Measurements from ENCODE around the gene MEX3D.
"Not testable (repeated sequence)": the region's sequence is repeated elsewhere in the genome, so short reads cannot be mapped to it uniquely, and the experiment has no call there.

The MEX3D gene

GRCh38 chr19:1531587-1531986 lies 36.5 kb downstream of the MEX3D start:
- no peak for TF ChIP-seq CTCF (conservative IDR thresholded peaks at IDR 0.05; ENCODE audit: low read length)
- no peak for TF ChIP-seq EZH2phosphoT487 (IDR thresholded peaks at IDR 0.05; ENCODE audit: borderline replicate concordance)
- no peak overlapping the region for H3K4me3 ChIP-seq (ENCODE audit: low read length, poor library complexity, severe bottlenecking)

DNA sequence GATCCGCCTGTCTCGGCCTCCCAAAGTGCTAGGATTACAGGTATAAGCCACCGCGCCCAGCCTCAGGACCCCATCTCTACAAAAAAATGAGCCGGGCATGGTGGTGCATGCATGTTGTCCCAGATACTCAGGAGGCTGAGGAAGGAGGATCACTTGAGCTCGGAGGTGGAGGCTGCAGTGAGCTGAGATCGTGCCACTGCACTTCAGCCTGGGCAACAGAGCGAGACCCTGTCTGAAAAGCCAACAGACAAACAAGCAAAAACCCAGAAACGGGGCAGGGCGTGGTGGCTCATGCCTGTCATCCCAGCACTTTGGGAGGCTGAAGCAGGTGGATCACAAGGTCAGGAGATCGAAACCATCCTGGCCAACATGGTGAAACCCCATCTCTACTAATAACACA lies 37.3 kb downstream of the MEX3D start:
- not testable (repeated sequence) for H3K36me3 ChIP-seq (ENCODE audit: insufficient read depth, low read length); H3K27me3 ChIP-seq (ENCODE audit: insufficient read depth, low read length, poor library complexity, severe bottlenecking); H3K4me2 ChIP-seq (ENCODE audit: low read depth, low read length, poor library complexity, severe bottlenecking); H3K9ac ChIP-seq (ENCODE audit: low read depth, low read length, poor library complexity, severe bottlenecking); H3K79me2 ChIP-seq (ENCODE audit: insufficient read depth, low read length); H3K4me1 ChIP-seq (ENCODE audit: insufficient read depth, low read length, poor library complexity, severe bottlenecking); H4K20me1 ChIP-seq (ENCODE audit: insufficient read depth, low read length, poor library complexity, severe bottlenecking); H2AFZ ChIP-seq (ENCODE audit: low read length); H3K9me2 ChIP-seq (replicated peaks; ENCODE audit: low read depth, low read length); H3K9me3 ChIP-seq (ENCODE audit: insufficient read depth, low read depth, low read length); H3F3A ChIP-seq (ENCODE audit: low read depth); H3K4me3 ChIP-seq (ENCODE audit: low read length, poor library complexity, severe bottlenecking)

More at GRCh38 chr19:1531587-1531986, 36.5 kb downstream of the MEX3D start:
- no peaks in the 10 kb centered on the region for H3F3A ChIP-seq (ENCODE audit: low read depth)
- H3K9me2 ChIP-seq (replicated peaks; ENCODE audit: low read depth, low read length) = no peaks in the 10 kb centered on the region
- no peaks in the 10 kb centered on the region for H3K79me2 ChIP-seq (ENCODE audit: insufficient read depth, low read length)
- H3K36me3 ChIP-seq (ENCODE audit: insufficient read depth, low read length) = no peaks in the 10 kb centered on the region
- H3K27me3 ChIP-seq (ENCODE audit: insufficient read depth, low read length, poor library complexity, severe bottlenecking) = no peaks in the 10 kb centered on the region
- H3K4me1 ChIP-seq (ENCODE audit: insufficient read depth, low read length, poor library complexity, severe bottlenecking) = no peaks in the 10 kb centered on the region
- no peak overlapping the region for H2AFZ ChIP-seq (ENCODE audit: low read length)
- no peak overlapping the region for H3K4me2 ChIP-seq (ENCODE audit: low read depth, low read length, poor library complexity, severe bottlenecking)
- H3K9me3 ChIP-seq (ENCODE audit: insufficient read depth, low read depth, low read length) = no peaks in the 10 kb centered on the region
- H4K20me1 ChIP-seq (ENCODE audit: insufficient read depth, low read length, poor library complexity, severe bottlenecking) = no peaks in the 10 kb centered on the region
- H3K9ac ChIP-seq (ENCODE audit: low read depth, low read length, poor library complexity, severe bottlenecking) = no peak overlapping the region

- Histone ChIP-seq H3F3A (ENCODE audit: low read depth) (no peaks in the 10 kb centered on the region), H2AFZ (ENCODE audit: low read length) (no peak overlapping the region), H3K4me1 (ENCODE audit: insufficient read depth, low read length, poor library complexity, severe bottlenecking) (no peaks in the 10 kb centered on the region), H3K4me3 (ENCODE audit: low read length, poor library complexity, severe bottlenecking) (no peak overlapping the region), H4K20me1 (ENCODE audit: insufficient read depth, low read length, poor library complexity, severe bottlenecking) (no peaks in the 10 kb centered on the region), H3K9ac (ENCODE audit: low read depth, low read length, poor library complexity, severe bottlenecking) (no peak overlapping the region), H3K36me3 (ENCODE audit: insufficient read depth, low read length) (no peaks in the 10 kb centered on the region), H3K9me2 (replicated peaks; ENCODE audit: low read depth, low read length) (no peaks in the 10 kb centered on the region), H3K79me2 (ENCODE audit: insufficient read depth, low read length) (no peaks in the 10 kb centered on the region), H3K27me3 (ENCODE audit: insufficient read depth, low read length, poor library complexity, severe bottlenecking) (no peaks in the 10 kb centered on the region), H3K4me2 (ENCODE audit: low read depth, low read length, poor library complexity, severe bottlenecking) (no peak overlapping the region), H3K9me3 (ENCODE audit: insufficient read depth, low read depth, low read length) (no peaks in the 10 kb centered on the region)
- no peak for TF ChIP-seq CTCF (conservative IDR thresholded peaks at IDR 0.05; ENCODE audit: low read length)
- TF ChIP-seq EZH2phosphoT487 (IDR thresholded peaks at IDR 0.05; ENCODE audit: borderline replicate concordance) = no peak
These were observed 38.7 kb downstream of the MEX3D start for GRCh38 chr19:1529430-1529816.

DNA sequence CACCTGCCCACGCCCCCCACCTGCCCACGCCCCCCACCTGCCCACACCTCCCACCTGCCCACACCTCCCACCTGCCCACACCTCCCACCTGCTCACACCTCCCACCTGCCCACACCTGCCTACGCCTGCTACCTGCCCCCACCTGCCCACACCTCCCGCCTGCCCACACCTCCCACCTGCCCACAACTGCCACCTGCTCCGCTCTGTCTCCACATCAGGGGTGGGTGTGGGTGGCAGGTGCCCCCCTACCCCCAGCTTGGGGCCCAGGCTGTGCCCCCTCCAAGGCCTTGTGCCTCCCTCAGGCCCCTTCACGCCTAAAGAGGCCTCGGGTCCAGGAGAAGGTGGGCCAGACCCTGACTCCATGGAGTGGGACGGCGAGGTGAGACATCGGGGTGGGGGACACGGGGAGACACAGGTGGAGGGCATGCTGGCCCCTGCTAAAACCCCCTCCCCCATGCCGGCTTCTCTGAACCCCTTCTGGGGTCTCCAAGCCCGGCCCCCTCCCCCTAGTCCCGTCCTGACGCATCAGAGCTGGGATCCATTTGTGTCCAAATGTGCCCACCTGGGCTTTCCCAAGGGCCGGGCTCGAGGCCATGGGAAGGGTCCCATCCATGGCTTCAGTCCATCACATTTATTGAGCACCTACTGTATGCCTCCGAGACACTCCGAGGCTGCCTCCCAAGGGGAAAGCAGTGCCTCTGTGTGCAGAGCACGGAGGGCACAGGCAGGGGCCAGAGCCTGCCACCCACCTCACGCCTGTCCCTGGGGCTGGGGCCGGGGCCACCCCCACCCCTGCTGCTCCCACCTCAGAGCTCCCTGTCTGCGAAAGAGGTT lies 39.3 kb downstream of the MEX3D start:
- Histone ChIP-seq H3K4me3 (ENCODE audit: low read length, poor library complexity, severe bottlenecking) (no peak overlapping the region), H3K9me3 (ENCODE audit: insufficient read depth, low read depth, low read length) (no peaks in the 10 kb centered on the region), H2AFZ (ENCODE audit: low read length) (no peak overlapping the region), H3K9me2 (replicated peaks; ENCODE audit: low read depth, low read length) (no peaks in the 10 kb centered on the region), H3K36me3 (ENCODE audit: insufficient read depth, low read length) (no peaks in the 10 kb centered on the region), H3K9ac (ENCODE audit: low read depth, low read length, poor library complexity, severe bottlenecking) (no peak overlapping the region), H3F3A (ENCODE audit: low read depth) (no peaks in the 10 kb centered on the region), H4K20me1 (ENCODE audit: insufficient read depth, low read length, poor library complexity, severe bottlenecking) (no peaks in the 10 kb centered on the region), H3K4me2 (ENCODE audit: low read depth, low read length, poor library complexity, severe bottlenecking) (no peak overlapping the region), H3K4me1 (ENCODE audit: insufficient read depth, low read length, poor library complexity, severe bottlenecking) (no peaks in the 10 kb centered on the region), H3K79me2 (ENCODE audit: insufficient read depth, low read length) (no peaks in the 10 kb centered on the region), H3K27me3 (ENCODE audit: insufficient read depth, low read length, poor library complexity, severe bottlenecking) (no peaks in the 10 kb centered on the region)
- TF ChIP-seq EZH2phosphoT487 (IDR thresholded peaks at IDR 0.05; ENCODE audit: borderline replicate concordance) (no peak), CTCF (conservative IDR thresholded peaks at IDR 0.05; ENCODE audit: low read length) (no peak)

All from Loucy (cell line).